ENCODE results near the gene SH3BP5.

- no peak for TF ChIP-seq CTCF (IDR thresholded peaks at IDR 0.05; ENCODE audit: low read length)
- TF ChIP-seq EZH2 (optimal IDR thresholded peaks at IDR 0.05; ENCODE audit: low read depth, low read length) = no peak
These were observed 15.4 kb downstream of the SH3BP5 start for GRCh38 chr3:15316998-15317435.
